ENCODE data around the gene ADSL. TPM values are rescaled to one million over a fixed set of nuclear protein-coding genes. Genes with fewer than 3 reads are reported as not detected.

ADSL gene
- polyA plus RNA-seq, 1 of the 3 experiments (the other 2 are of a cell fraction) = 79.7 TPM

DNA sequence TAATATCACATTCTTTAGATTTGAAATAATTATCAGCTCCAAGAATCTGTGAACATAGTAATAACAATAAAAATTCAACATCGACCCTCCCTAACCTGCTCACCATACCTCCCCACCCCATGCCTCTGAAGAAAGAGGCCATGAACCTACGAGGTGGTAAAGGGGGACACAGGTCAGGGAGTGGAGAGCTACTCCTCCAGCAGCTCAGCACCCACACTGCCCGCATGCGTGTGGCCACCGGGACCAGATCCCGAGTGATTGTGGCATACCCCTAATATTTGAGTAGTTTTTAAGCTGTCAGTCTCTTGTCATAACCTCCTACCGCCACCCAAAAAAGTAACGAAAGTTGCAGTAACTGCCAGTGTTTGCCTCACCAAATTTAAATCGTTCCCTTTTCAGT is 16.8 kb upstream of the ADSL start:
- Histone ChIP-seq H3K27ac (ENCODE audit: low read depth in 2 of 2, low read length in 1 of 2) (no peak overlapping the region), H3F3A (replicated peaks; ENCODE audit: insufficient read depth) (no peaks in the 10 kb centered on the region), H3K4me1 (ENCODE audit: control insufficient read depth in 1 of 2, insufficient read depth in 2 of 2, low read depth in 1 of 2, low read length in 1 of 2) (peaks cover 0 to 15% of the 10 kb centered on the region in 2 experiments; a peak in 2 of 4 replicates), H3K4me2 (no peak overlapping the region), H3K4me3 (ENCODE audit: low read depth in 2 of 2, low read length in 1 of 2) (no peak overlapping the region), H3K9me3 (no peaks in the 10 kb centered on the region), H3K36me3 (replicated peaks in 1 of 2; ENCODE audit: control insufficient read depth in 1 of 2, insufficient read depth in 2 of 2, low read length in 1 of 2) (peaks cover 0 to 3% of the 10 kb centered on the region in 2 experiments), H3K27me3 (ENCODE audit: insufficient read depth) (no peaks in the 10 kb centered on the region), H3K79me2 (ENCODE audit: insufficient read depth) (no peaks in the 10 kb centered on the region), H2AFZ (ENCODE audit: low read depth) (no peak overlapping the region), H3K9me2 (no peaks in the 10 kb centered on the region), H4K20me1 (ENCODE audit: insufficient read depth) (no peaks in the 10 kb centered on the region), H3K9ac (no peak overlapping the region)
- CTCF ChIA-PET = interaction anchor here (1.2 kb wide), 1 partner anchor 18 kb away, joined by 3 read pairs; no protein-coding TSS in a partner anchor
- POLR2A ChIA-PET = no interaction called here
- no peak for DNase-seq
- WGBS (ENCODE audit: low lambda C conversion rate) = 96% methylated on average over 8 of the region's 9 CpGs
- TF ChIP-seq CHD2 (IDR thresholded peaks at IDR 0.05; ENCODE audit: low read length, partially characterized antibody) (no peak), RCOR1 (IDR thresholded peaks at IDR 0.05; ENCODE audit: low read length) (no peak), FOXM1 (IDR thresholded peaks at IDR 0.05; ENCODE audit: low read depth) (no peak), POLR2AphosphoS5 (IDR thresholded peaks at IDR 0.05; ENCODE audit: low read depth, low read length) (no peak)
- TF ChIP-seq, protein P1, sequence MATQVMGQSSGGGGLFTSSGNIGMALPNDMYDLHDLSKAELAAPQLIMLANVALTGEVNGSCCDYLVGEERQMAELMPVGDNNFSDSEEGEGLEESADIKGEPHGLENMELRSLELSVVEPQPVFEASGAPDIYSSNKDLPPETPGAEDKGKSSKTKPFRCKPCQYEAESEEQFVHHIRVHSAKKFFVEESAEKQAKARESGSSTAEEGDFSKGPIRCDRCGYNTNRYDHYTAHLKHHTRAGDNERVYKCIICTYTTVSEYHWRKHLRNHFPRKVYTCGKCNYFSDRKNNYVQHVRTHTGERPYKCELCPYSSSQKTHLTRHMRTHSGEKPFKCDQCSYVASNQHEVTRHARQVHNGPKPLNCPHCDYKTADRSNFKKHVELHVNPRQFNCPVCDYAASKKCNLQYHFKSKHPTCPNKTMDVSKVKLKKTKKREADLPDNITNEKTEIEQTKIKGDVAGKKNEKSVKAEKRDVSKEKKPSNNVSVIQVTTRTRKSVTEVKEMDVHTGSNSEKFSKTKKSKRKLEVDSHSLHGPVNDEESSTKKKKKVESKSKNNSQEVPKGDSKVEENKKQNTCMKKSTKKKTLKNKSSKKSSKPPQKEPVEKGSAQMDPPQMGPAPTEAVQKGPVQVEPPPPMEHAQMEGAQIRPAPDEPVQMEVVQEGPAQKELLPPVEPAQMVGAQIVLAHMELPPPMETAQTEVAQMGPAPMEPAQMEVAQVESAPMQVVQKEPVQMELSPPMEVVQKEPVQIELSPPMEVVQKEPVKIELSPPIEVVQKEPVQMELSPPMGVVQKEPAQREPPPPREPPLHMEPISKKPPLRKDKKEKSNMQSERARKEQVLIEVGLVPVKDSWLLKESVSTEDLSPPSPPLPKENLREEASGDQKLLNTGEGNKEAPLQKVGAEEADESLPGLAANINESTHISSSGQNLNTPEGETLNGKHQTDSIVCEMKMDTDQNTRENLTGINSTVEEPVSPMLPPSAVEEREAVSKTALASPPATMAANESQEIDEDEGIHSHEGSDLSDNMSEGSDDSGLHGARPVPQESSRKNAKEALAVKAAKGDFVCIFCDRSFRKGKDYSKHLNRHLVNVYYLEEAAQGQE (IDR thresholded peaks at IDR 0.05; ENCODE audit: low read depth, low read length) = no peak

DNA sequence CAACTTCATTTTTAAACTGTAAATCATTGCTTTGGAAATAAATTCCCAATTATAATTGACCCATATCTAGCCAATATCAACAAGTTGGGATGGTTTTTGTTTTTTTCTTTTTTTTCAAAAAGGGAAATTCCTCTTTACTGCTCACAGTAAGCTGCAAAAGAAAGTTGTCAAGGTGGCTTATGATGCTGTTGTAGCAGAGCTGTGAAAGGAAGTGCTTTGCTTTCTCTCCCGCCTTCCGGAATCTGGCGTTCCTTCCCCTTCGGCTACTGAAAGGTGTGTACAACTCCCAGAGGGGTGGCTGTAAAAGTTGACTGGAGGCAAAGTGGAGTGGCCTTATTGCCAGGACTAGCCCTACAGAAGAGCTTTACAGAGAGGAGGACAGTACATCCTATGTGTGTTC is 16.2 kb upstream of the ADSL start:
- Histone ChIP-seq H3K79me2 (ENCODE audit: insufficient read depth) (no peaks in the 10 kb centered on the region), H3K9me3 (no peaks in the 10 kb centered on the region), H3F3A (replicated peaks; ENCODE audit: insufficient read depth) (no peaks in the 10 kb centered on the region), H4K20me1 (ENCODE audit: insufficient read depth) (no peaks in the 10 kb centered on the region), H3K9ac (no peak overlapping the region), H2AFZ (ENCODE audit: low read depth) (no peak overlapping the region), H3K27ac (ENCODE audit: low read depth in 2 of 2, low read length in 1 of 2) (no peak overlapping the region), H3K4me1 (ENCODE audit: control insufficient read depth in 1 of 2, insufficient read depth in 2 of 2, low read depth in 1 of 2, low read length in 1 of 2) (peaks cover 0 to 13% of the 10 kb centered on the region in 2 experiments; a peak in 3 of 4 replicates), H3K27me3 (ENCODE audit: insufficient read depth) (no peaks in the 10 kb centered on the region), H3K36me3 (replicated peaks in 1 of 2; ENCODE audit: control insufficient read depth in 1 of 2, insufficient read depth in 2 of 2, low read length in 1 of 2) (no peaks in the 10 kb centered on the region), H3K4me3 (ENCODE audit: low read depth in 2 of 2, low read length in 1 of 2) (no peak overlapping the region), H3K9me2 (no peaks in the 10 kb centered on the region), H3K4me2 (no peak overlapping the region)
- DNase-seq = no peak
- ChIA-PET POLR2A (no interaction called here), CTCF (interaction anchor here (1.2 kb wide), 1 partner anchor 18 kb away, joined by 3 read pairs; no protein-coding TSS in a partner anchor)
- TF ChIP-seq, protein P2, sequence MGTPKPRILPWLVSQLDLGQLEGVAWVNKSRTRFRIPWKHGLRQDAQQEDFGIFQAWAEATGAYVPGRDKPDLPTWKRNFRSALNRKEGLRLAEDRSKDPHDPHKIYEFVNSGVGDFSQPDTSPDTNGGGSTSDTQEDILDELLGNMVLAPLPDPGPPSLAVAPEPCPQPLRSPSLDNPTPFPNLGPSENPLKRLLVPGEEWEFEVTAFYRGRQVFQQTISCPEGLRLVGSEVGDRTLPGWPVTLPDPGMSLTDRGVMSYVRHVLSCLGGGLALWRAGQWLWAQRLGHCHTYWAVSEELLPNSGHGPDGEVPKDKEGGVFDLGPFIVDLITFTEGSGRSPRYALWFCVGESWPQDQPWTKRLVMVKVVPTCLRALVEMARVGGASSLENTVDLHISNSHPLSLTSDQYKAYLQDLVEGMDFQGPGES (IDR thresholded peaks at IDR 0.05; ENCODE audit: low read depth, low read length) = no peak
- TF ChIP-seq, protein P3, sequence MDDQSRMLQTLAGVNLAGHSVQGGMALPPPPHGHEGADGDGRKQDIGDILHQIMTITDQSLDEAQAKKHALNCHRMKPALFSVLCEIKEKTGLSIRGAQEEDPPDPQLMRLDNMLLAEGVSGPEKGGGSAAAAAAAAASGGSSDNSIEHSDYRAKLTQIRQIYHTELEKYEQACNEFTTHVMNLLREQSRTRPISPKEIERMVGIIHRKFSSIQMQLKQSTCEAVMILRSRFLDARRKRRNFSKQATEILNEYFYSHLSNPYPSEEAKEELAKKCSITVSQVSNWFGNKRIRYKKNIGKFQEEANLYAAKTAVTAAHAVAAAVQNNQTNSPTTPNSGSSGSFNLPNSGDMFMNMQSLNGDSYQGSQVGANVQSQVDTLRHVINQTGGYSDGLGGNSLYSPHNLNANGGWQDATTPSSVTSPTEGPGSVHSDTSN (IDR thresholded peaks at IDR 0.05) = no peak
- TF ChIP-seq EZH2phosphoT487 (IDR thresholded peaks at IDR 0.05; ENCODE audit: borderline replicate concordance, low read depth) = no peak
- no peak for TF ChIP-seq JUND (IDR thresholded peaks at IDR 0.05)
- TF ChIP-seq, protein P1 (IDR thresholded peaks at IDR 0.05; ENCODE audit: low read depth, low read length) = no peak
- no peak for TF ChIP-seq GABPA (IDR thresholded peaks at IDR 0.05; ENCODE audit: low read depth)
- TF ChIP-seq EP300 (IDR thresholded peaks at IDR 0.05; ENCODE audit: borderline replicate concordance in 1 of 2, low read depth in 1 of 2, low read length in 1 of 2) = no peak
- no peak for TF ChIP-seq RXRA (IDR thresholded peaks at IDR 0.05; ENCODE audit: borderline replicate concordance, low read depth)
- no peak for TF ChIP-seq YY1 (IDR thresholded peaks at IDR 0.05; ENCODE audit: low read depth)
- no peak for TF ChIP-seq POLR2AphosphoS5 (IDR thresholded peaks at IDR 0.05; ENCODE audit: low read depth, low read length)
- no peak for TF ChIP-seq RAD21 (IDR thresholded peaks at IDR 0.05; ENCODE audit: low read length)
- 100% methylated on average over 4 of the region's 4 CpGs for WGBS (ENCODE audit: low lambda C conversion rate)

Measured in SK-N-SH (cell line).